ENCODE results near the gene APBA1. TPM values are rescaled to one million over a fixed set of nuclear protein-coding genes. Genes with fewer than 3 reads are reported as not detected.

APBA1 gene
- total and polyA plus RNA-seq, 9 of the 15 experiments (the other 6 are each of a cell fraction or from before 2014, with no cell fraction given), result 0.01 to 0.02 TPM; not detected in 7

DNA sequence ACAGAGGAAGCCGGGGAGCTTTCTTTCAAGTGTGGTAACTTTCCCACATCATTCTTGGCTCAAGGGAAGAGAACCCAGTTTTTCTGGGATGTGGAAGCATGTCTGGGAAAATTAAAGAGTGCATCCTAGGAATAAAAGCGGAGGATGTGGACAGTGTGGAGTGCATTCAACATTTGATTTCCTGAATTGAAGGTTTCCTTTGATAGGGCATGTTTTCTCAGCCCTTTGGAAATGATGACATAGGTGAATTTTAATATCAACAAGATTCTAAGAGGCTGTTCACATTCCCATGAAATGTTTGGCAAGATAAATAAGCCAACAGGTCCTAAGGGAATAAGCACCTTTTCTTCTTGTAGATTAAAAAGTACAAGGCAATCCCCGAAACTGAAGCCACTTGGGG is 283.6 kb downstream of the APBA1 start (continued):
- TF ChIP-seq, protein P1, sequence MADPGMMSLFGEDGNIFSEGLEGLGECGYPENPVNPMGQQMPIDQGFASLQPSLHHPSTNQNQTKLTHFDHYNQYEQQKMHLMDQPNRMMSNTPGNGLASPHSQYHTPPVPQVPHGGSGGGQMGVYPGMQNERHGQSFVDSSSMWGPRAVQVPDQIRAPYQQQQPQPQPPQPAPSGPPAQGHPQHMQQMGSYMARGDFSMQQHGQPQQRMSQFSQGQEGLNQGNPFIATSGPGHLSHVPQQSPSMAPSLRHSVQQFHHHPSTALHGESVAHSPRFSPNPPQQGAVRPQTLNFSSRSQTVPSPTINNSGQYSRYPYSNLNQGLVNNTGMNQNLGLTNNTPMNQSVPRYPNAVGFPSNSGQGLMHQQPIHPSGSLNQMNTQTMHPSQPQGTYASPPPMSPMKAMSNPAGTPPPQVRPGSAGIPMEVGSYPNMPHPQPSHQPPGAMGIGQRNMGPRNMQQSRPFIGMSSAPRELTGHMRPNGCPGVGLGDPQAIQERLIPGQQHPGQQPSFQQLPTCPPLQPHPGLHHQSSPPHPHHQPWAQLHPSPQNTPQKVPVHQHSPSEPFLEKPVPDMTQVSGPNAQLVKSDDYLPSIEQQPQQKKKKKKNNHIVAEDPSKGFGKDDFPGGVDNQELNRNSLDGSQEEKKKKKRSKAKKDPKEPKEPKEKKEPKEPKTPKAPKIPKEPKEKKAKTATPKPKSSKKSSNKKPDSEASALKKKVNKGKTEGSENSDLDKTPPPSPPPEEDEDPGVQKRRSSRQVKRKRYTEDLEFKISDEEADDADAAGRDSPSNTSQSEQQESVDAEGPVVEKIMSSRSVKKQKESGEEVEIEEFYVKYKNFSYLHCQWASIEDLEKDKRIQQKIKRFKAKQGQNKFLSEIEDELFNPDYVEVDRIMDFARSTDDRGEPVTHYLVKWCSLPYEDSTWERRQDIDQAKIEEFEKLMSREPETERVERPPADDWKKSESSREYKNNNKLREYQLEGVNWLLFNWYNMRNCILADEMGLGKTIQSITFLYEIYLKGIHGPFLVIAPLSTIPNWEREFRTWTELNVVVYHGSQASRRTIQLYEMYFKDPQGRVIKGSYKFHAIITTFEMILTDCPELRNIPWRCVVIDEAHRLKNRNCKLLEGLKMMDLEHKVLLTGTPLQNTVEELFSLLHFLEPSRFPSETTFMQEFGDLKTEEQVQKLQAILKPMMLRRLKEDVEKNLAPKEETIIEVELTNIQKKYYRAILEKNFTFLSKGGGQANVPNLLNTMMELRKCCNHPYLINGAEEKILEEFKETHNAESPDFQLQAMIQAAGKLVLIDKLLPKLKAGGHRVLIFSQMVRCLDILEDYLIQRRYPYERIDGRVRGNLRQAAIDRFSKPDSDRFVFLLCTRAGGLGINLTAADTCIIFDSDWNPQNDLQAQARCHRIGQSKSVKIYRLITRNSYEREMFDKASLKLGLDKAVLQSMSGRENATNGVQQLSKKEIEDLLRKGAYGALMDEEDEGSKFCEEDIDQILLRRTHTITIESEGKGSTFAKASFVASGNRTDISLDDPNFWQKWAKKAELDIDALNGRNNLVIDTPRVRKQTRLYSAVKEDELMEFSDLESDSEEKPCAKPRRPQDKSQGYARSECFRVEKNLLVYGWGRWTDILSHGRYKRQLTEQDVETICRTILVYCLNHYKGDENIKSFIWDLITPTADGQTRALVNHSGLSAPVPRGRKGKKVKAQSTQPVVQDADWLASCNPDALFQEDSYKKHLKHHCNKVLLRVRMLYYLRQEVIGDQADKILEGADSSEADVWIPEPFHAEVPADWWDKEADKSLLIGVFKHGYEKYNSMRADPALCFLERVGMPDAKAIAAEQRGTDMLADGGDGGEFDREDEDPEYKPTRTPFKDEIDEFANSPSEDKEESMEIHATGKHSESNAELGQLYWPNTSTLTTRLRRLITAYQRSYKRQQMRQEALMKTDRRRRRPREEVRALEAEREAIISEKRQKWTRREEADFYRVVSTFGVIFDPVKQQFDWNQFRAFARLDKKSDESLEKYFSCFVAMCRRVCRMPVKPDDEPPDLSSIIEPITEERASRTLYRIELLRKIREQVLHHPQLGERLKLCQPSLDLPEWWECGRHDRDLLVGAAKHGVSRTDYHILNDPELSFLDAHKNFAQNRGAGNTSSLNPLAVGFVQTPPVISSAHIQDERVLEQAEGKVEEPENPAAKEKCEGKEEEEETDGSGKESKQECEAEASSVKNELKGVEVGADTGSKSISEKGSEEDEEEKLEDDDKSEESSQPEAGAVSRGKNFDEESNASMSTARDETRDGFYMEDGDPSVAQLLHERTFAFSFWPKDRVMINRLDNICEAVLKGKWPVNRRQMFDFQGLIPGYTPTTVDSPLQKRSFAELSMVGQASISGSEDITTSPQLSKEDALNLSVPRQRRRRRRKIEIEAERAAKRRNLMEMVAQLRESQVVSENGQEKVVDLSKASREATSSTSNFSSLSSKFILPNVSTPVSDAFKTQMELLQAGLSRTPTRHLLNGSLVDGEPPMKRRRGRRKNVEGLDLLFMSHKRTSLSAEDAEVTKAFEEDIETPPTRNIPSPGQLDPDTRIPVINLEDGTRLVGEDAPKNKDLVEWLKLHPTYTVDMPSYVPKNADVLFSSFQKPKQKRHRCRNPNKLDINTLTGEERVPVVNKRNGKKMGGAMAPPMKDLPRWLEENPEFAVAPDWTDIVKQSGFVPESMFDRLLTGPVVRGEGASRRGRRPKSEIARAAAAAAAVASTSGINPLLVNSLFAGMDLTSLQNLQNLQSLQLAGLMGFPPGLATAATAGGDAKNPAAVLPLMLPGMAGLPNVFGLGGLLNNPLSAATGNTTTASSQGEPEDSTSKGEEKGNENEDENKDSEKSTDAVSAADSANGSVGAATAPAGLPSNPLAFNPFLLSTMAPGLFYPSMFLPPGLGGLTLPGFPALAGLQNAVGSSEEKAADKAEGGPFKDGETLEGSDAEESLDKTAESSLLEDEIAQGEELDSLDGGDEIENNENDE (IDR thresholded peaks at IDR 0.05; ENCODE audit: low read depth, low read length), result no peak
- TF ChIP-seq HCFC1 (IDR thresholded peaks at IDR 0.05; ENCODE audit: low read depth, low read length), result no peak
- no peak for TF ChIP-seq XRCC5 (IDR thresholded peaks at IDR 0.05; ENCODE audit: low read depth, low read length)
- no peak for TF ChIP-seq CSDE1 (IDR thresholded peaks at IDR 0.05)
- TF ChIP-seq ZNF143 (CRISPR knock-in tag; IDR thresholded peaks at IDR 0.05), result no peak
- TF ChIP-seq YY1 (IDR thresholded peaks at IDR 0.05; ENCODE audit: borderline replicate concordance in 1 of 3, control insufficient read depth in 1 of 3, extremely low read depth in 1 of 3, insufficient read depth in 3 of 3, insufficient read length in 1 of 3, insufficient replicate concordance in 2 of 3, low read depth in 1 of 3, low read length in 2 of 3), result no peak
- TF ChIP-seq TFAM (CRISPR knock-in tag; conservative IDR thresholded peaks at IDR 0.05), result no peak
- TF ChIP-seq BRF1 (IDR thresholded peaks at IDR 0.05; ENCODE audit: borderline replicate concordance, extremely low read depth, insufficient read length), result no peak
